SK-N-SH treated with all-trans-retinoic acid at 6 μM for 48 hours (cell line): ENCODE results near the gene PDE1A.
"Not testable (repeated sequence)": the region's sequence is repeated elsewhere in the genome, so short reads cannot be mapped to it uniquely, and the experiment has no call there.

Experiments used
- ARNTL ChIP-seq: fragments of 450-650 bp; formaldehyde crosslinking; IDR thresholded peaks from 2 replicates; pipeline ENCODE4 v1.5.0; 2020; ENCODE audit warnings: low read depth, mild to moderate bottlenecking, moderate library complexity, borderline replicate concordance
- RARB ChIP-seq: fragments of 250-450 bp; sonication (Bioruptor Pico); IDR thresholded peaks from 2 replicates; pipeline ENCODE4 v1.8.0; 2021; ENCODE audit warnings: mild to moderate bottlenecking, moderate library complexity
- TOX ChIP-seq: fragments of 250-450 bp; sonication (Bioruptor Pico); IDR thresholded peaks from 2 replicates; pipeline ENCODE4 v1.8.0; 2021; ENCODE audit warnings: mild to moderate bottlenecking, moderate library complexity, borderline replicate concordance

DNA sequence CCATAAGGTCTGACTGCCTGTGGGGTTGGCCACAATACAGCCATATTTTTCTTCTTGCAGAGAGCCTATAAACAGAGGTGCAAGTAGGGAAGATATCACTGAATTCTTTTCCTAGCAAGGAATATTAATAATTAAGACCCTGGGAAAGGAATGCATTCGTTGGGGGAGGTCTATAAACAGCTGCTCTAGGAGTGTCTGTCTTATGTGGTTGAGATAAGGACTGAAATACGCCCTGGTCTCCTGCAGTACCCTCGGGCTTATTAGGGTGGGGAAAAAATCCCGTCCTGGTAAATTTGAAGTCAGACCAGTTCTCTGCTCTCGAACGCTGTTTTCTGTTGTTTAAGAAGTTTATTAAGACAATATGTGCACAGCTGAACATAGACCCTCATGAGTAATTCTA lies 150.2 kb downstream of the PDE1A start:
- not testable (repeated sequence) for TF ChIP-seq RARB, TOX, ARNTL (CRISPR knock-in tag)
